GM18517 (cell line): ENCODE data around the gene BICDL1.
A peak's percentile ranks its signal among the peaks of the same experiment; 100 is the strongest.
"Not testable (repeated sequence)": the region's sequence is repeated elsewhere in the genome, so short reads cannot be mapped to it uniquely, and the experiment has no call there.

Experiments
- ATAC-seq: cut with Tn5 transposase; IDR thresholded peaks from one replicate; pipeline ENCODE4 v1.9.1; 2021; ENCODE audit warnings: mild to moderate bottlenecking, moderate library complexity; ENCODE audit not compliant: unreplicated experiment

BICDL1 gene

GRCh38 chr12:120000556-120000955 lies 11.5 kb downstream of the BICDL1 start:
- no peak for ATAC-seq

GRCh38 chr12:120006258-120006975 lies 17.4 kb downstream of the BICDL1 start:
- ATAC-seq = no peak

GRCh38 chr12:120007272-120007671 lies 18.2 kb downstream of the BICDL1 start:
- ATAC-seq = no peak

- ATAC-seq = no peak
Observed at GRCh38 chr12:120010661-120011230, 21.7 kb downstream of the BICDL1 start.

- ATAC-seq = peak; percentile 79
Observed at GRCh38 chr12:120012067-120012621, 23.1 kb downstream of the BICDL1 start.

- peak; percentile 77 for ATAC-seq
Observed at GRCh38 chr12:120013659-120014380, 24.8 kb downstream of the BICDL1 start.

GRCh38 chr12:120014381-120014735 lies 25.3 kb downstream of the BICDL1 start:
- ATAC-seq = not testable (repeated sequence)

- ATAC-seq = no peak
Observed at GRCh38 chr12:120015313-120015712, 26.3 kb downstream of the BICDL1 start.

- not testable (repeated sequence) for ATAC-seq
Observed at GRCh38 chr12:120016199-120016598, 27.2 kb downstream of the BICDL1 start.

- ATAC-seq = no peak
Observed at GRCh38 chr12:120019197-120019596, 30.2 kb downstream of the BICDL1 start.

- no peak for ATAC-seq
Observed at GRCh38 chr12:120019938-120020337, 30.9 kb downstream of the BICDL1 start.

GRCh38 chr12:120024193-120024592 lies 35.2 kb downstream of the BICDL1 start:
- no peak for ATAC-seq

- ATAC-seq = no peak
Observed at GRCh38 chr12:120025640-120026039, 36.6 kb downstream of the BICDL1 start.

- ATAC-seq = no peak
Observed at GRCh38 chr12:120032242-120032641, 43.2 kb downstream of the BICDL1 start.

GRCh38 chr12:120037851-120038250 lies 48.8 kb downstream of the BICDL1 start:
- no peak for ATAC-seq

GRCh38 chr12:120039711-120040110 lies 50.7 kb downstream of the BICDL1 start:
- no peak for ATAC-seq

- ATAC-seq = no peak
Observed at GRCh38 chr12:120041386-120042231, 52.6 kb downstream of the BICDL1 start.

GRCh38 chr12:120045367-120045766 lies 56.3 kb downstream of the BICDL1 start:
- ATAC-seq = not testable (repeated sequence)

GRCh38 chr12:120047072-120047471 lies 58.0 kb downstream of the BICDL1 start:
- no peak for ATAC-seq

- ATAC-seq = no peak
Observed at GRCh38 chr12:120048263-120048662, 59.2 kb downstream of the BICDL1 start.

GRCh38 chr12:120049426-120049825 lies 60.4 kb downstream of the BICDL1 start:
- ATAC-seq = no peak
